ENCODE measurements around the gene NET1. TPM values are rescaled to one million over a fixed set of nuclear protein-coding genes. Genes with fewer than 3 reads are reported as not detected.
A peak's percentile ranks its signal among the peaks of the same experiment; 100 is the strongest.

Gene NET1
- total and polyA plus RNA-seq, 7 experiments from 2014 or later = 31.6 to 61.6 (median 47.9) TPM

DNA sequence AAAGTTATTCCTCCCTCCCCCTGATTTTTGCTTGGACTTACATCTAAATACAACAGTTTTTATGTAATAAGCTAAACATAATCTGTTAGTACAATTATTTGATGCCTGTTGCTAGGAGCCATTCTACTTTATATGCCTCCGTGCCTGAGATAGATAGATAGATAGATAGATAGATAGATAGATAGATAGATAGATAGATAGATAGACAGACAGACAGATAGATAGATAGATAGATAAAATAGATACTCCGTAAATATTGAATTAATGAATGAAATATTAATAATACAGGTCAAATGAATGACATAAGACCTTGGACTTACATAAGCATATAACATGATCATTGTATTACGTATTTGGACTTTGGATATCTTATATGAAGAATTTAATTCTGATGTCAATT lies 23.0 kb downstream of the NET1 start:
- DNase-seq (no peak), ATAC-seq (no peak)
- POLR2A ChIA-PET = interaction anchor here (0.6 kb wide), 1 partner anchor 10 kb away, joined by 3 read pairs; no protein-coding TSS in a partner anchor
- H3K27ac ChIP-seq (ENCODE audit: low read depth, low read length) = no peak overlapping the region
- intact Hi-C loops (cut with micrococcal nuclease) = no loop called here
- Mint-ChIP-seq H3K27ac (no peak overlapping the region), H3K9me3 (peaks cover 0 to 5% (median 0%) of the 10 kb centered on the region in 11 donors), H3K27me3 (no peaks in the 10 kb centered on the region), H3K4me3 (no peak overlapping the region), H3K4me1 (peaks cover 4 to 15% (median 11%) of the 10 kb centered on the region in 7 donors), H3K36me3 (peaks cover 0 to 16% (median 4%) of the 10 kb centered on the region in 5 donors)
- CTCF ChIA-PET = interaction anchor here (0.6 to 4.6 kb wide), 9 partner anchors 12 to 621 kb away, joined by 3 to 86 read pairs (median 3); no protein-coding TSS in a partner anchor
- no peaks in the 10 kb centered on the region for H3K9me3 ChIP-seq (ENCODE audit: control insufficient read depth in 2 of 3, low read length in 3 of 3)
- peaks cover 0 to 3% of the 10 kb centered on the region in 2 donors for H3K27me3 ChIP-seq (ENCODE audit: control insufficient read depth in 2 of 2, insufficient read depth in 2 of 2, low read length in 2 of 2)
- peaks cover 0 to 10% of the 10 kb centered on the region in 2 donors for H3K4me1 ChIP-seq (ENCODE audit: control insufficient read depth in 2 of 2, insufficient read depth in 2 of 2, low read length in 2 of 2)
- no peaks in the 10 kb centered on the region for H3K36me3 ChIP-seq (ENCODE audit: control insufficient read depth in 2 of 3, insufficient read depth in 3 of 3, low read length in 3 of 3)
- H3K4me3 ChIP-seq (ENCODE audit: low read length) = no peak overlapping the region

- ChIA-PET POLR2A (interaction anchor here (7.0 kb wide), 1 partner anchor 184 kb away, joined by 78 read pairs; no protein-coding TSS in a partner anchor), CTCF (interaction anchor here (1.3 to 12.4 kb wide), 4 partner anchors 8 to 625 kb away, joined by 4 to 340 read pairs (median 8); no protein-coding TSS in a partner anchor)
- no peaks in the 10 kb centered on the region for H3K27me3 ChIP-seq (ENCODE audit: control insufficient read depth in 2 of 2, insufficient read depth in 2 of 2, low read length in 2 of 2)
- H3K27me3 Mint-ChIP-seq = no peaks in the 10 kb centered on the region
- H3K4me1 Mint-ChIP-seq = peaks cover 6 to 33% (median 21%) of the 10 kb centered on the region in 7 donors
- DNase-seq (no peak), ATAC-seq (no peak)
- intact Hi-C loops (cut with micrococcal nuclease) = loop anchor here in 1 of 2 donors (10.0 kb wide), 1 partner anchor 375 kb away; the partner anchor contains the start of gene GDI2
- no peak overlapping the region for H3K27ac Mint-ChIP-seq
- H3K4me1 ChIP-seq (ENCODE audit: control insufficient read depth in 2 of 2, insufficient read depth in 2 of 2, low read length in 2 of 2) = peaks cover 0 to 4% of the 10 kb centered on the region in 2 donors
- H3K36me3 ChIP-seq (ENCODE audit: control insufficient read depth in 2 of 3, insufficient read depth in 3 of 3, low read length in 3 of 3) = no peaks in the 10 kb centered on the region
- no peak overlapping the region for H3K4me3 ChIP-seq (ENCODE audit: low read length)
- H3K9me3 Mint-ChIP-seq = no peaks in the 10 kb centered on the region
- H3K27ac ChIP-seq (ENCODE audit: low read depth, low read length) = no peak overlapping the region
- H3K9me3 ChIP-seq (ENCODE audit: control insufficient read depth in 2 of 3, low read length in 3 of 3) = no peaks in the 10 kb centered on the region
- peaks cover 0 to 6% (median 0%) of the 10 kb centered on the region in 5 donors for H3K36me3 Mint-ChIP-seq
- no peak overlapping the region for H3K4me3 Mint-ChIP-seq
These were observed 27.8 kb downstream of the NET1 start for GRCh38 chr10:5440206-5440605.

- Mint-ChIP-seq H3K9me3 (no peaks in the 10 kb centered on the region), H3K36me3 (peaks cover 0 to 6% (median 0%) of the 10 kb centered on the region in 5 donors), H3K4me1 (peaks cover 6 to 36% (median 27%) of the 10 kb centered on the region in 7 donors), H3K27ac (no peak overlapping the region), H3K27me3 (no peaks in the 10 kb centered on the region), H3K4me3 (no peak overlapping the region)
- ATAC-seq = no peak
- H3K4me3 ChIP-seq (ENCODE audit: low read length) = no peak overlapping the region
- no peaks in the 10 kb centered on the region for H3K27me3 ChIP-seq (ENCODE audit: control insufficient read depth in 2 of 2, insufficient read depth in 2 of 2, low read length in 2 of 2)
- intact Hi-C loops (cut with micrococcal nuclease) = loop anchor here in 1 of 2 donors (10.0 kb wide), 1 partner anchor 374 kb away; the partner anchor contains the start of gene GDI2
- H3K27ac ChIP-seq (ENCODE audit: low read depth, low read length) = no peak overlapping the region
- ChIA-PET CTCF (interaction anchor here (0.6 to 12.4 kb wide), 7 partner anchors 9 to 626 kb away, joined by 3 to 340 read pairs (median 6); no protein-coding TSS in a partner anchor), POLR2A (interaction anchor here (7.0 kb wide), 1 partner anchor 183 kb away, joined by 78 read pairs; no protein-coding TSS in a partner anchor)
- no peaks in the 10 kb centered on the region for H3K9me3 ChIP-seq (ENCODE audit: control insufficient read depth in 2 of 3, low read length in 3 of 3)
- H3K4me1 ChIP-seq (ENCODE audit: control insufficient read depth in 2 of 2, insufficient read depth in 2 of 2, low read length in 2 of 2) = peaks cover 0 to 7% of the 10 kb centered on the region in 2 donors
- no peak for DNase-seq
- H3K36me3 ChIP-seq (ENCODE audit: control insufficient read depth in 2 of 3, insufficient read depth in 3 of 3, low read length in 3 of 3) = no peaks in the 10 kb centered on the region
These were observed 28.7 kb downstream of the NET1 start for GRCh38 chr10:5441106-5441505.

GRCh38 chr10:5442065-5442989 lies 30.0 kb downstream of the NET1 start:
- intact Hi-C loops (cut with micrococcal nuclease) = loop anchor here (1.0 to 10.0 kb wide), 4 partner anchors 165 to 431 kb away; partner anchors contain the start of gene GDI2 (in 1 of the 2)
- CTCF ChIA-PET = interaction anchor here (0.6 to 12.4 kb wide), 14 partner anchors 9 to 534 kb away, joined by 3 to 340 read pairs (median 3); no protein-coding TSS in a partner anchor
- H3K4me1 ChIP-seq (ENCODE audit: control insufficient read depth in 2 of 2, insufficient read depth in 2 of 2, low read length in 2 of 2) = peaks cover 0 to 13% of the 10 kb centered on the region in 2 donors
- H3K9me3 ChIP-seq (ENCODE audit: control insufficient read depth in 2 of 3, low read length in 3 of 3) = no peaks in the 10 kb centered on the region
- H3K27ac ChIP-seq (ENCODE audit: low read depth, low read length) = no peak overlapping the region
- H3K9me3 Mint-ChIP-seq = peaks cover 0 to 3% (median 0%) of the 10 kb centered on the region in 11 donors
- peak; percentile 54 for ATAC-seq
- H3K4me1 Mint-ChIP-seq = peaks cover 11 to 47% (median 38%) of the 10 kb centered on the region in 7 donors
- peak in 7 of 9 donors; percentile 17 to 67 (median 60) for DNase-seq
- H3K27me3 Mint-ChIP-seq = no peaks in the 10 kb centered on the region
- no peaks in the 10 kb centered on the region for H3K27me3 ChIP-seq (ENCODE audit: control insufficient read depth in 2 of 2, insufficient read depth in 2 of 2, low read length in 2 of 2)
- H3K36me3 ChIP-seq (ENCODE audit: control insufficient read depth in 2 of 3, insufficient read depth in 3 of 3, low read length in 3 of 3) = no peaks in the 10 kb centered on the region
- no peak overlapping the region for H3K4me3 ChIP-seq (ENCODE audit: low read length)
- H3K27ac Mint-ChIP-seq = peak overlapping the region in 1 of 9 donors; percentile 56
- no peak overlapping the region for H3K4me3 Mint-ChIP-seq
- peaks cover 0 to 6% (median 0%) of the 10 kb centered on the region in 5 donors for H3K36me3 Mint-ChIP-seq
- POLR2A ChIA-PET = interaction anchor here (0.5 to 7.0 kb wide), 7 partner anchors 16 to 243 kb away, joined by 3 to 78 read pairs (median 3); partner anchors contain the start of gene TASOR2

DNA sequence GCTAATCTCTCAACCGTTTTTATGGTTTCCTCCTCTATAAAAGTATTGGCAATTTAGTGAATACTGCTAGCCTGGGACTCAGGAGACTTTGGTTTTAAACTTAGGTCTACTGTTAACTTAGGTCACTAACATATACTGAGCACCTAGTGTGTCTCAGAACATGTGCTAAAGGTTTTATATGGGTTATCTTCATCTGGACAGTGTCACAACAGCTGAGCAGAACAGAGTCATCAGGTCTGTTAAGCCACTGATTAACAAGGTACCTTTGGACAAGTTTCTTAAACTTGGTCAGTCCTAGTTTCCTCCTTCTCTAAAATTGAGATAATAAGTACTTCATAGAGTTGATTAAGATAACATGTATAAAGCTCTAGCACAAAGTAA lies 30.6 kb downstream of the NET1 start:
- H3K4me1 ChIP-seq (ENCODE audit: control insufficient read depth in 2 of 2, insufficient read depth in 2 of 2, low read length in 2 of 2) = peaks cover 0 to 14% of the 10 kb centered on the region in 2 donors
- H3K36me3 ChIP-seq (ENCODE audit: control insufficient read depth in 2 of 3, insufficient read depth in 3 of 3, low read length in 3 of 3) = no peaks in the 10 kb centered on the region
- POLR2A ChIA-PET = interaction anchor here (0.5 to 7.0 kb wide), 8 partner anchors 17 to 188 kb away, joined by 3 to 78 read pairs (median 3); no protein-coding TSS in a partner anchor
- H3K9me3 Mint-ChIP-seq = peaks cover 0 to 3% (median 0%) of the 10 kb centered on the region in 11 donors
- CTCF ChIA-PET = interaction anchor here (0.7 to 12.4 kb wide), 14 partner anchors 10 to 595 kb away, joined by 3 to 340 read pairs (median 4); no protein-coding TSS in a partner anchor
- no peaks in the 10 kb centered on the region for H3K27me3 ChIP-seq (ENCODE audit: control insufficient read depth in 2 of 2, insufficient read depth in 2 of 2, low read length in 2 of 2)
- intact Hi-C loops (cut with micrococcal nuclease) = loop anchor here (1.0 to 10.0 kb wide), 4 partner anchors 164 to 430 kb away; partner anchors contain the start of gene GDI2 (in 1 of the 2)
- no peak overlapping the region for H3K4me3 ChIP-seq (ENCODE audit: low read length)
- H3K36me3 Mint-ChIP-seq = peaks cover 0 to 6% (median 0%) of the 10 kb centered on the region in 5 donors
- no peak for ATAC-seq
- H3K4me3 Mint-ChIP-seq = no peak overlapping the region
- no peaks in the 10 kb centered on the region for H3K9me3 ChIP-seq (ENCODE audit: control insufficient read depth in 2 of 3, low read length in 3 of 3)
- no peak for DNase-seq
- H3K27ac ChIP-seq (ENCODE audit: low read depth, low read length) = no peak overlapping the region
- peaks cover 11 to 49% (median 43%) of the 10 kb centered on the region in 7 donors for H3K4me1 Mint-ChIP-seq
- no peaks in the 10 kb centered on the region for H3K27me3 Mint-ChIP-seq
- H3K27ac Mint-ChIP-seq = peak overlapping the region in 2 of 9 donors; percentile 21 to 56

- CTCF ChIA-PET = interaction anchor here (0.7 to 12.4 kb wide), 13 partner anchors 10 to 595 kb away, joined by 3 to 340 read pairs (median 3); no protein-coding TSS in a partner anchor
- DNase-seq (no peak), ATAC-seq (no peak)
- intact Hi-C loops (cut with micrococcal nuclease) = loop anchor here in 1 of 2 donors (10.0 kb wide), 1 partner anchor 371 kb away; the partner anchor contains the start of gene GDI2
- Mint-ChIP-seq H3K36me3 (peaks cover 0 to 7% (median 0%) of the 10 kb centered on the region in 5 donors), H3K9me3 (peaks cover 0 to 3% (median 0%) of the 10 kb centered on the region in 11 donors), H3K27me3 (no peaks in the 10 kb centered on the region), H3K4me3 (peak overlapping the region in 2 of 10 donors; percentile 12 to 51), H3K27ac (peak overlapping the region in 1 of 9 donors; percentile 68), H3K4me1 (peaks cover 13 to 54% (median 47%) of the 10 kb centered on the region in 7 donors)
- Histone ChIP-seq H3K9me3 (ENCODE audit: control insufficient read depth in 2 of 3, low read length in 3 of 3) (no peaks in the 10 kb centered on the region), H3K4me3 (ENCODE audit: low read length) (no peak overlapping the region), H3K27ac (ENCODE audit: low read depth, low read length) (no peak overlapping the region), H3K36me3 (ENCODE audit: control insufficient read depth in 2 of 3, insufficient read depth in 3 of 3, low read length in 3 of 3) (no peaks in the 10 kb centered on the region), H3K4me1 (ENCODE audit: control insufficient read depth in 2 of 2, insufficient read depth in 2 of 2, low read length in 2 of 2) (peaks cover 0 to 18% of the 10 kb centered on the region in 2 donors), H3K27me3 (ENCODE audit: control insufficient read depth in 2 of 2, insufficient read depth in 2 of 2, low read length in 2 of 2) (no peaks in the 10 kb centered on the region)
- POLR2A ChIA-PET = interaction anchor here (0.6 to 7.0 kb wide), 6 partner anchors 74 to 181 kb away, joined by 3 to 78 read pairs (median 3); no protein-coding TSS in a partner anchor
These were observed 31.1 kb downstream of the NET1 start for GRCh38 chr10:5443429-5443828.
